GM18858 (cell line): ENCODE data around the gene PHETA1.

Experiments
- ATAC-seq: cut with Tn5 transposase; IDR thresholded peaks from one replicate; pipeline ENCODE4 v1.9.1; 2021; ENCODE audit not compliant: unreplicated experiment

Gene PHETA1

GRCh38 chr12:111330800-111331752 lies 37.8 kb downstream of the PHETA1 start:
- no peak for ATAC-seq

- ATAC-seq, result no peak
Measured at GRCh38 chr12:111328138-111328537, 40.8 kb downstream of the PHETA1 start.

- no peak for ATAC-seq
Measured at GRCh38 chr12:111327474-111327873, 41.4 kb downstream of the PHETA1 start.

GRCh38 chr12:111322336-111323250 lies 46.3 kb downstream of the PHETA1 start:
- ATAC-seq, result no peak

GRCh38 chr12:111321317-111321716 lies 47.6 kb downstream of the PHETA1 start:
- no peak for ATAC-seq

GRCh38 chr12:111320258-111321050 lies 48.4 kb downstream of the PHETA1 start:
- ATAC-seq, result no peak

GRCh38 chr12:111319600-111320257 lies 49.2 kb downstream of the PHETA1 start:
- ATAC-seq, result no peak

- no peak for ATAC-seq
Measured at GRCh38 chr12:111318450-111318849, 50.4 kb downstream of the PHETA1 start.

GRCh38 chr12:111316671-111317070 lies 52.2 kb downstream of the PHETA1 start:
- no peak for ATAC-seq

- ATAC-seq, result no peak
Measured at GRCh38 chr12:111314953-111315539, 53.8 kb downstream of the PHETA1 start.

- ATAC-seq, result no peak
Measured at GRCh38 chr12:111313833-111314259, 55.0 kb downstream of the PHETA1 start.

GRCh38 chr12:111312708-111313107 lies 56.2 kb downstream of the PHETA1 start:
- no peak for ATAC-seq

GRCh38 chr12:111312016-111312415 lies 56.9 kb downstream of the PHETA1 start:
- ATAC-seq, result no peak

GRCh38 chr12:111311011-111311410 lies 57.9 kb downstream of the PHETA1 start:
- no peak for ATAC-seq
